Measurements from ENCODE around the gene RPL31.
"Not testable (repeated sequence)": the region's sequence is repeated elsewhere in the genome, so short reads cannot be mapped to it uniquely, and the experiment has no call there.

The RPL31 gene

DNA sequence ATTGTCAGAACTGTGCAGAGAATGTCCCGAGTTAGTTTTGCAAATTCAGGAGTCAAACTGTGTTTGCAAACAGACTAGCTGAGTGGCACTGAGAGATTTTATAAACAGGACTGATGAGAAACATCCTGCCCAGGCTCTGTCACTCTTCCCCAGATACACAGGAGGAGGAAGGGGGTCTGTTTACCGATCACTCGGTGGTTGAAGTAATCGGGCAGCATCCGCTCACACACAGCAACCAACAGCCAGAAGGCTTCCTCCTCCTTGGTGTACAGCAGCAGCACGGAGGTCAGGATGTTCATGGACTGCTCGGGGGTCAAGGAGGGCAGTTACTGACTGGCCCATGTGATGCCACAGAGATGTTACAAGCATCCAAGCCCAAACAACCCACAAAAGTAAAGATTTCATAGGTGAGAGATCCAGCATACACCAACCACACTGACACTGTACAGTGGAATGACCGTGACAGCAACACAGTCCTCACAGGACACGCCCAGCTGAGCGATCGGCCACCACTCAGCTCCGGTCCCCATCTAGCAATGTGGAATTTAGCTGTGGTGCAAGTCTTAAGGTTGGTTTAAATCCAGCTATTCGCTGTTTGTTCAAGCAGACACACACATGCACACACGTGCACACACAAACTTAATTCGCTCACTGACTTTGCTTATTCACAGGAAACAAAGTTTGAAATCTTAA lies 30.1 kb downstream of the RPL31 start:
- DNase-seq: no peak

DNA sequence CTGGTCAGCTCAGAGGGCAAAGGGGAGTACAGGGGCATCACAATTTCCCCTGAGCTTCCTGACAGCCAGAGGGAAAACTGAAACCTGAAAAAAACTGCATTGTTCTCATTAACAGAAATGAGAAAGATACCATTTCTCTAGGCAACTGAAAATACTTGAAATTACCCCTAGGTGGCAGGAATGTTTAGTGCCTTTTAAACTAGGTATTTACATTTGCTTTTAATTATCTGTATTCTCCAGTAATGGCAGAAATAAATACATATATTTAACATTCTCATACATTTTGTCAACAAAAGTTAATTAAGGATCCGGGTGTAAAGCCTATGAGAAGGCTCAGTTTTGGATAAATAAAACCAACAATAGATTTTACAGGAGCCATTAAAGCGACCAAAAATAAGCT lies 34.5 kb downstream of the RPL31 start:
- DNase-seq: no peak

DNA sequence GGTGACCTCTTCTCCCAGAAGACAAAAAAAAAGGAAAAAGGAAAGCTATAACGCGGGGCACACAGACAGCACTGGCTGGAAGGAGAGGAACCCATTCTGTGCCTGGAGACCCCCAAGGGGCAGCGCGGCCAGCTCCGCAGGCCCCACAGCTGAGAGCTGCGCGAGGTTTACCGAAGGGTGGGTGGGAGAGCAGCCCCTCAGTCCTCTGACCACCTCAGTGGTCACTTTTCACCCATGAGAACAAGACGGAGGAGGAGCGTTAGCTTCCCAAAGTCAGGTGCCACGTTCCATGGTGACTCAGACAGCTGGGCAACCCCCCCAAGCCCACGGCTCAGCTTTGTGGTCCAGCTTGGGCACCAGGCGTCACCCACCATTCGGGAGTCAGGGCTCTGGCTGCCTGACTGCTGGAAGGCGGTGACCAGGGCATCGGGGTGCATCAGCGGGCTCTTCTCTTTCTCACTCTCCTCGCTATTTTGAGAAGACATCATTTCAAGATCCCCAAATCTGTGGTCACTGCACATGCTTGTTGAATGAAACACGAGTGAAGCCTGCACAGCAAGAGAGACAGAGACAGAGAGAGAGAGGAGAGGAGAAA lies 35.2 kb downstream of the RPL31 start:
- no peak for DNase-seq

DNA sequence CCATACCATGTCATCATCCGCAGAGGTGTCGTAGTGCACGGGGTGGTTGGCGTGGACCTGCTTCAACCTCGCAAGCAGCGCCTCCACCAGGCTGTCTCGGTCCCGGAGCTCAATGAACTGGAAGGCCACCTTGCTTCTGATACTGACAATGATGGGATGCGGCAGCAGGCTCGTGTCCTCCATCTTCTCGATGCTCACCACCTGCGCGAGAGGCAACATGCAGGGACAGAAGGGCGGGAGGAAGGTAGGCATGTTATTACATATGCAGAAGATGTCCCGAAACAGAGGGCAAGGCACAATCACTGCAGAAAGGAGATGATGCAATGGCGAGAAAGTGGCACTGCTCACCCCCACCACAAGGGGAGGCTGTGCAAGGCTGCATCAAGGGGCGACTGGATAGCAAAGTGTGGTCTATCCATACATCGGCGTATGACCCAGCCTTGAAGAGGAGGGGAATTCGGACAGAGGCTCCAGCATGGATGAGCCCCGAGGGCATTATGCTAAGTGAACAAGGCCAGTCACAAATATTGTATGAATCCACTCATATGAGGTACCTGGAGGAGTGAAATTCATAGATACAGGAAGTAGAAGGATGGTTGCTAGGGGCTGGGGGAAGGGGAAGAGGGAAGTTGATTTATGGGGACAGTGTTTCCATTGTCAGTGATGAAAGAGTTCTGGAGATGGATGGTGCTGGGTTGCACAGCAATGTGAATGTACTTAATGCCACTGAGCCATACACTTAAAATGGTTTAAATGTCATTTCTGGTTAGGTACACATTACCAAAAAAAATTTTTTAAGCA lies 36.6 kb downstream of the RPL31 start:
- no peak for DNase-seq

GRCh38 chr2:101040072-101040471 lies 38.0 kb downstream of the RPL31 start:
- DNase-seq: no peak

DNA sequence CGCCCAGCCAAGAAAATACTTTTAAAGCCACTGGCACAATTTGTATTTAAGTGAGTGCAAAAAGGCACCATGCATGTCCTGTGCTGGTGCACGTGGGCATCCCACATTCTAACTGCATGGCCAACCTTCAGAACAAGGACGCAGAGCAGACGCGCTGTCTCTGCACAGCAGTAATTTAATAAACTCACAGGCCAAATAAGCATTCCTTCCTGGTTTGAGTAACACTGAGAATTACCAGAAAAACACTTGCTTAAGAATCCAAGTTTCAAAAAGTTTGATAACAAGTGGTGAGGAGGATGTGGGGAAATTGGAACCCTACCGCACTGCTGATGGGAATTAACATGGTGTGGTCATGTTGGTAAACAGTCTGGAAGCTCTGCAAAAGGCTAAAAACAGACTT lies 38.7 kb downstream of the RPL31 start:
- no peak for DNase-seq

GRCh38 chr2:101041413-101041812 lies 39.3 kb downstream of the RPL31 start:
- DNase-seq: no peak

GRCh38 chr2:101045330-101045729 lies 43.2 kb downstream of the RPL31 start:
- DNase-seq: no peak

DNA sequence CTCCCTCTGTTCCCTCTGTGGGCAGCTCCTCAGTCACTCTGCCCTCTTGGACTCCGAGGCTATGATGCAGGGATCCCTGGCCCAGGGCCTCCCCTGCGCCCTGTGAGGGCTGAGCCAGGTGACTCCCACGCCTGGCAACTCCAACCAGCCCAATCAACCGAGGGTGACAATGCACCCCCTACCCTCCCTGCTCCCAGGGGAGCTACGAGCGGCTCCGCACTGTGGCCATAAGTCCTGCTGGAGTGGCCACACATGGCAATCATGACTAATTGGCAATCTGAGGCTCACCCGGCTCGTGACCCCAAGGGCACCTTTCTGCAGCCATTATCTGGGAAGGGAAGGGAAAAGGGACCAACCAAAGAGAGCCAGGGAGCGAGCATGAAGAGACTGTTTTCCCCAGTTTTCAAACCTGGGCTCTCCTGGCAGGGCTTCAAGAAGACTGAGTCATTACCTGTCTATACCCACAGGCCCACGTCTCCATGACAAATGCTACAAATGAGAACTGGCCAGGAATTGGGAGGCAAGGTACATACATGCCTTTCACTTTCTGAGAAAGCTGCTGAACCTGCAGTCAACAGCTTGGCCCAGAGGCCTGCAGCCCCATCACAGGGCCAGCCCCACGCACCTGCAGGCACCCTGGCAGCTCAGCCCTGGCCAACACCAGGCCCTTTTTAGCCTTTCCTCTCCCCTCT lies 45.1 kb downstream of the RPL31 start:
- no peak for DNase-seq

DNA sequence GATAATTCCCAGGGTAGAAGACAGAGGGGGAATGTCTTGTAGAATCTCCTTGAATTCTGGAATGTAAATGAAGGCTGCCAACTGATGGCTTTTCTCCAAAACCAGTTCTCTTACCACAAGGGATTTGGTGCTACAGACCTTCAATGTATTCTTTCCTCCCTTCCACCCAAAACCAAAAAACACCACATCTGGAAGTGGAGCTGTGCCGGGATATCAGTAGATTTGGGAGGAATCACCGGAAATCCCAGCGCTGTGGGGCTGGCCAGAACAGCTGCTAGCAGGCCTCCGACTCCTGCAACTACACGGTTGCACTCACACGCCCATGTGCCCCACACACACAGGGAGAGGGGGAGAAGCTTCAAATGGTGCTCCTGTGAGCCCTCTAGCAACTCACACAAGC lies 45.7 kb downstream of the RPL31 start:
- no peak for DNase-seq

DNA sequence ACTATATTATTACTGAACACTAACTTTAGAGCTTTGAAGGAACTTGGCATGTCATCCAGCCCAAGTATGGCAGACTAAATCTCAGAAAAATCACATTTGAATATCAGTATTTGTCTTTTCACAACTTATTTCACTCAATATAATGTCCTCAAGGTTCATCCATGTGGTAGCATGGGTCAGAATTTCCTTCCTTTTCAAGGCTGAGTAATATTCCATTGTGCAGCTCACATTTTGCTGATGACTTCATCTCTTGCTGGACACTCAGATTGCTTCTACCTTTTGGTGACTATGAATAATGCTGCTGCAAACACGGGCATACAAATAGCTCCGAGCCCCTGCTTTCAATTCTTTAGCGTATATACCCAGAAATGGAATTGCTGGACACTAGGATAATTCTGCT lies 46.7 kb downstream of the RPL31 start:
- DNase-seq: no peak

GRCh38 chr2:101050886-101051285 lies 48.8 kb downstream of the RPL31 start:
- not testable (repeated sequence) for DNase-seq

DNA sequence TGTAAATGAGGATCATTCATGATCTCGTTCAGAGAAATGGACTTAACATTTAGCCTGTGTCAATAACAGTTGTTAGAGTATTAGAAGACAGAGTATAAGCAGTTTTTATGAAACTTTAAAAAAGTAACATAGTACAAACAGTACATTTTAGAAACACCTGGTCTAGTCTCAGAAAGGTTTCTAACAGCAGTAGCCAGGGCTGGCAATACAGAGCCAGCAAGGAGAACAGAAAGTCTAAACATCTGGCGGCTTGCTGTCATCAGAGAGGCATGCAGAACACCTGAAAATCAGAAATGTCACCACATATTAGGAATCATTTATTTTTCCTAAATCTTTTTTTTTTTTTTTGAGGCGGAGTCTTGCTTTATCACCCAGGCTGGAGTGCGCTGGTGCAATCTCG lies 50.1 kb downstream of the RPL31 start:
- no peak for DNase-seq

- no peak for DNase-seq
Measured at GRCh38 chr2:101053117-101053516, 51.0 kb downstream of the RPL31 start.

Measured in NCI-H524 treated with DMSO at 0.1 percent for 48 hours (cell line).